NT2/D1 (cell line): ENCODE results near the gene AKR1C8.
"Not testable (repeated sequence)": the region's sequence is repeated elsewhere in the genome, so short reads cannot be mapped to it uniquely, and the experiment has no call there.

Experiments used
- DNase-seq: peaks from one replicate; pipeline ENCODE4 v3.0.0-alpha.2; 2011; ENCODE audit warnings: low read depth, low spot score
- H3K27me3 ChIP-seq: 2 replicates; pipeline ENCODE4 v1.6.0; 2011; ENCODE audit warnings: mild to moderate bottlenecking; ENCODE audit not compliant: insufficient read length, insufficient read depth
- H3K36me3 ChIP-seq: 2 replicates; pipeline ENCODE4 v1.6.1; 2011; ENCODE audit warnings: mild to moderate bottlenecking, low read length, mixed read lengths; ENCODE audit not compliant: insufficient read depth, insufficient read length
- H3K4me1 ChIP-seq: 2 replicates; pipeline ENCODE4 v1.5.1; 2011; ENCODE audit not compliant: insufficient read depth, insufficient read length
- H3K4me3 ChIP-seq: 2 replicates; pipeline ENCODE4 v1.5.1; 2011; ENCODE audit warnings: low read depth; ENCODE audit not compliant: insufficient read length
- H3K9ac ChIP-seq: 2 replicates; pipeline ENCODE4 v1.6.0; 2011; ENCODE audit warnings: low read depth; ENCODE audit not compliant: insufficient read length
- H3K9me3 ChIP-seq: 2 replicates; pipeline ENCODE4 v1.5.1; 2011; ENCODE audit warnings: mild to moderate bottlenecking, low read length; ENCODE audit not compliant: insufficient read depth
- SUZ12 ChIP-seq: IDR thresholded peaks from 2 replicates; pipeline ENCODE4 v1.6.1; 2011; ENCODE audit not compliant: insufficient read length, insufficient read depth; ENCODE audit errors: extremely low read depth
- YY1 ChIP-seq: IDR thresholded peaks from 2 replicates; pipeline ENCODE4 v1.6.1; 2011; ENCODE audit not compliant: insufficient read length, insufficient read depth
- ZNF274 ChIP-seq: IDR thresholded peaks from 2 replicates; pipeline ENCODE4 v1.6.1; 2011; ENCODE audit warnings: mild to moderate bottlenecking, low read depth, low read length

AKR1C8 gene

DNA sequence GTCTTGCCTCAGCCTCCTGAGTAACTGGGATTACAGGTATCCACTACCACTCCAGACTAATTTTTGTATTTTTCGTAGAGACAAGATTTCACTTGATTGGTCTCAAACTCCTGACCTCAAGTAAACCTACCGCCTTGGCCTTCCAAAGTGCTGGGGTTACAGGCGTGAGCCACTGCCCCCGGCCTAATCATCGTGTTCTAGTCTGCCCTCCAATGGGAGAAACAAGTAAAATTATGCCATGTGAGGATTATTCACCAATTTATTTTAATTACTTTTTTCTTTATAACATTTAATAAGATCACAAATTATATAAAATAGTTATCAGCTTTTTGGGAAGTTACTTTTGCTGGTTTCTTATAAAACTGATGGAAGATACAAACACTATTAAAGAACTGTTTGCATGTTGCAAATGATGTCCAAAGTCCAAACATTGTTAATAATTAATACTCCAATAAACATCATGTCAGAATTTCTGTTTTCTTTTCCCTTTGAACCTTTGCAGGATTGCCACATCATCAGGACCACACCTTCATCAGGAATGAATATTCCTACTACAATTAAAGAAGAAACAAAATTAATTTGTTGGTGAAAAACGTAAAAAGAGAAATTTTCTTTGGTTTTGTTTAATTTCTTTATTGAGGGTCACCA, 10.9 kb upstream of the AKR1C8 start:
- no peaks in the 10 kb centered on the region for H3K27me3 ChIP-seq
- no peaks in the 10 kb centered on the region for H3K9me3 ChIP-seq
- TF ChIP-seq YY1 (no peak), SUZ12 (no peak), ZNF274 (no peak)
- DNase-seq: no peak
- no peaks in the 10 kb centered on the region for H3K4me1 ChIP-seq
- H3K4me3 ChIP-seq: no peak overlapping the region
- no peak overlapping the region for H3K9ac ChIP-seq
- H3K36me3 ChIP-seq: no peaks in the 10 kb centered on the region

DNA sequence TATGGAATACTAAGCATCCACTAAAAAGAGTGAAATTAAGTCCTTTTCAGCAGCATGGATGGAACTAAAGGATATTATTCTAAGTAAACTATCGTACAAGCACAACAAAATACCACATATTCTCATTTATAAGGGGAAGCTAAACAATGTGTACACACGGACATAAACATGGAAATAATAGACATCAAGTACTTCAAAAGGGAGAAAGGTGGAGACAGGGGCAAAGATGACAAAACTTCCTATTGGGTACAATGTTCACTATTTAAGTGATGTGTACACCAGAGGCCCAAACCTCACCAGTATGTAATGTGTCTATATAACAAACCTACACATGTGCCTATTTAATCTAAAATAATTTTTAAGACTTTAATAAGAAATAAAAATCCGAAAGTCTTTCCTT, 9.5 kb upstream of the AKR1C8 start:
- Histone ChIP-seq H3K9me3 (no peaks in the 10 kb centered on the region), H3K27me3 (no peaks in the 10 kb centered on the region), H3K4me1 (no peaks in the 10 kb centered on the region), H3K36me3 (no peaks in the 10 kb centered on the region), H3K4me3 (no peak overlapping the region), H3K9ac (no peak overlapping the region)
- DNase-seq: no peak
- TF ChIP-seq SUZ12 (no peak), YY1 (no peak), ZNF274 (no peak)

DNA sequence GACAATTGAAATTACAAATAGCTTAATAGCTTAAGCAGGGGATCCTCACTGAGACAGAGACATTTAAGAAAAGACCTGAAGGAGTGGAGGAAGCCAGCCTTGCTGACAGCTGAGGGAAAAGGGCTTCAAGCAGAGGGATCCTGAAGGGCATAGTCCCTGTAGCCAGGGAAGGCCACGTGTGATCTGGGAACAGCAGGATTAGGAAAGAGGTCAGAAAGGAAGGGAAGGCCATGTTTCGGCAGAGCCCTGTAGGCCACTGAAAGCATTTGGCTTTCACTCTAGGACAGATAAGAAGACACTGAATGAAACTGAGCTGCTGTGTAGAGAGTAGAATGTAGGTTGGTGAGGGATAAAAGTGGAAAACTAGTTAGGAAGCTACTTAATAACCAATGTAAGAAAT, 3.4 kb upstream of the AKR1C8 start:
- Histone ChIP-seq H3K4me1 (no peaks in the 10 kb centered on the region), H3K9ac (no peak overlapping the region), H3K36me3 (no peaks in the 10 kb centered on the region), H3K27me3 (no peaks in the 10 kb centered on the region), H3K4me3 (no peak overlapping the region), H3K9me3 (no peaks in the 10 kb centered on the region)
- TF ChIP-seq YY1 (no peak), SUZ12 (no peak), ZNF274 (no peak)
- DNase-seq: no peak

DNA sequence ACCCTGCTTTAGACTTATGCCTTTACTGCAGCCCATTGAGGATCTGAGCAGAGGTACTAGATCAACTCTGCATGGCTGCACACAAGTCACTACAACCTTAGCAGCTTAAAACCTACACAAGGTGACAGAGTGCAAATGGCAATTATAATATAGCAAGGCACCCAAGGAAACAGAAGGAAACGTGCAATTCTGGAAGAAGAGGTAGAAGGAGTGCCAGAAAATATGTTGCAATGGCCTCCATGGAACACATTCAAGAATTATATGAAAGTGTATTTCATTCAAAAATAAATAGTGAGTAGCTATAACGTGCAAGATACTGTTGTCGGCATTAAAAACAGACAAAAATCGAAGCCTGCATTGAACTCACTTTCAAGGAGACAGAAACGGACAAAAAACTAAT, 2.9 kb upstream of the AKR1C8 start:
- no peak overlapping the region for H3K9ac ChIP-seq
- H3K9me3 ChIP-seq: no peaks in the 10 kb centered on the region
- H3K4me1 ChIP-seq: no peaks in the 10 kb centered on the region
- no peaks in the 10 kb centered on the region for H3K36me3 ChIP-seq
- TF ChIP-seq ZNF274 (no peak), SUZ12 (no peak), YY1 (no peak)
- no peak overlapping the region for H3K4me3 ChIP-seq
- H3K27me3 ChIP-seq: no peaks in the 10 kb centered on the region
- no peak for DNase-seq

DNA sequence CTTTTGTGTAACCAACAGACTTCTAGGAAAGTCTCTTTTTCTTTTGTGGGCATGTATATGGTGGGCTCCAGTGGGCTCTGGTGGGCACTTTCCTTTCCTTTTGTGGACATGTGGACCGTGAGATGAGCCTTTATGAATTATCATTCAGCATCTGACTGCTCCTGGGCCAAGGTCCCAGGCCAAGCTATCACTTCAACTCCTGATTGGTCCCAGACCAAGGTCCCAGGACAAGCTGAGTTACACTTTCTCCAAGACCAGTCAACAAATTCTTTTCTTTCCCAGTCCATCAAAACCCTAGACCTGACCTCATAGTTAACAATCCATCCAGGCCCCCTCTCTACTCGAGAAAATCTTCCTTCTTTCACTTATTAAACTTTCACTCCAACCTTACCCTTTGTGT, 1.0 kb downstream of the AKR1C8 start:
- no peak overlapping the region for H3K4me3 ChIP-seq
- no peaks in the 10 kb centered on the region for H3K36me3 ChIP-seq
- no peaks in the 10 kb centered on the region for H3K4me1 ChIP-seq
- TF ChIP-seq SUZ12 (no peak), ZNF274 (no peak), YY1 (no peak)
- DNase-seq: no peak
- peaks cover 6% of the 10 kb centered on the region; the same call in 1 of the 2 replicates for H3K9me3 ChIP-seq
- no peak overlapping the region for H3K9ac ChIP-seq
- no peaks in the 10 kb centered on the region for H3K27me3 ChIP-seq

DNA sequence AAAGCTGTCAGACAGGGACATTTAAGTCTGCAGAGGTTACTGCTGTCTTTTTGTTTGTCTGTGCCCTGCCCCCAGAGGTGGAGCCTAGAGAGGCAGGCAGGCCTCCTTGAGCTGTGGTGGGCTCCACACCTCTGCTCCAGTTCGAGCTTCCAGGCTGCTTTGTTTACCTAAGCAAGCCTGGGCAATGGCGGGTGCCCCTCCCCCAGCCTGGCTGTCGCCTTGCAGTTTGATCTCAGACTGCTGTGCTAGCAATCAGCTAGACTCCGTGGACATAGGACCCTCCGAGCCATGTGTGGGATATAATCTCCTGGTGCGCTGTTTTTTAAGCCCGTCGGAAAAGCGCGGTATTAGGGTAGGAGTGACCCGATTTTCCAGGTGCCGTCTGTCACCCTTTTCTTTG, 4.4 kb downstream of the AKR1C8 start:
- not testable (repeated sequence) for H3K9me3 ChIP-seq, H3K9ac ChIP-seq, DNase-seq, H3K36me3 ChIP-seq, H3K4me1 ChIP-seq, H3K4me3 ChIP-seq, H3K27me3 ChIP-seq

DNA sequence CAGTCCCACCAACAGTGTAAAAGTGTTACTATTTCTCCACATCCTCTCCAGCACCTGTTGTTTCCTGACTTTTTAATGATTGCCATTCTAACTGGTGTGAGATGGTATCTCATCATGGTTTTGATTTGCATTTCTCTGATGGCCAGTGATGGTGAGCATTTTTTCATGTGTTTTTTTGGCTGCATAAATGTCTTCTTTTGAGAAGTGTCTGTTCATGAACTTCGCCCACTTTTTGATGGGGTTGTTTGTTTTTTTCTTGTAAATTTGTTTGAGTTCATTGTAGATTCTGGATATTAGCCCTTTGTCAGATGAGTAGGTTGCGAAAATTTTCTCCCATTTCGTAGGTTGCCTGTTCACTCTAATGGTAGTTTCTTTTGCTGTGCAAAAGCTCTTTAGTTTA, 9.4 kb downstream of the AKR1C8 start:
- H3K9me3 ChIP-seq, H3K4me1 ChIP-seq, H3K4me3 ChIP-seq, H3K27me3 ChIP-seq, H3K36me3 ChIP-seq, DNase-seq, H3K9ac ChIP-seq: not testable (repeated sequence)

DNA sequence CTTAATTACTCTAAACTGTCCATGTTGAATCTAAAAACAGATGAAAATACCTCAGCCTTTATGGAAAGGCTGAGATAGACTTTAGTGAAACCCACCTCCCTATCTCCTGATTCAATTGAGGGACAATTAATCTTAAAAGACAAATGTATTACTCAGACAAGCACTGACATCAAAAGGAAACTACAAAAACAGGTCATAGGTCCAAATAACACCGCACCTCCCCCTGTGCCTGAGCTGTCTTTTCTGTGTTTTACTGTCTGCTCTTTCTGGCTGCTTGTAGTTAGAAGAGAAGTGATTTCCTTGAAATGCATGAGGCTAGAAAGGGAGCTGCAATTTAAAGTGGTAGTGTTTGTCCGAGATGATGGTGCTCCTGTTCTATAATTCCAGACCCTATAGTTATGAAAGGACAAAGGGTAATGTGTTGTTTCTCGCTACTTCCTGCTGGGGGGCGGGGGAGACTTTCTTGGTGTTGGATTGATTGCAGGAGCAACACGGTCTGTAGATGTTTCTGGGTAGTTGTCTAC, 16.0 kb downstream of the AKR1C8 start:
- no peaks in the 10 kb centered on the region for H3K36me3 ChIP-seq
- H3K9me3 ChIP-seq: peaks cover 18% of the 10 kb centered on the region
- TF ChIP-seq SUZ12 (no peak), ZNF274 (no peak), YY1 (no peak)
- H3K4me3 ChIP-seq: no peak overlapping the region
- no peaks in the 10 kb centered on the region for H3K27me3 ChIP-seq
- no peak overlapping the region for H3K9ac ChIP-seq
- DNase-seq: no peak
- no peaks in the 10 kb centered on the region for H3K4me1 ChIP-seq
